ENCODE measurements around the gene HTR3C.

Gene HTR3C

DNA sequence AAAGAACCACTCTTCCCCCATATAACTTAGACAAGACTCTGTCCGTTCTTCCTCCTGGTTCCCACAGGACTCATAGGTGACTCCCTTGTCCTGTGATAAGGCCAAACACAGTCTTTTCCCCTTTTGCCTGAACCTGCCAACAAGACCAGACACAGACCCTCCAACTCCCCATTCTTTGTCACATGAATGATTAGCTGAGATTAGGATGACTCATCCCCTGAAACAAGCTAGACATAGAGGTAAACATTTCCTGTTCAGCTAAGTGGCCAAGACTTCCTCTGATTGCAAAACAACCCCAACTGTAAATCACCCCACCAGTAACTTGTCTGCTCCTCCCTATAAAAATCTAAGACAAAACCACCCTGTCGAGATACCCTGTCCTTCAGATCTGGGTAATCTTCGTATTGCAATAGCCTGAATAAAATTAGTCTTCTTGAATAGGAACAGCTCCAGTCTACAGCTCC is 32.6 kb downstream of the HTR3C start:
- no peak overlapping the region for H3K4me3 ChIP-seq (ENCODE audit: low read depth, low read length)
- TF ChIP-seq, protein P1, sequence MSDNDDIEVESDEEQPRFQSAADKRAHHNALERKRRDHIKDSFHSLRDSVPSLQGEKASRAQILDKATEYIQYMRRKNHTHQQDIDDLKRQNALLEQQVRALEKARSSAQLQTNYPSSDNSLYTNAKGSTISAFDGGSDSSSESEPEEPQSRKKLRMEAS (IDR thresholded peaks at IDR 0.05; ENCODE audit: low read depth, low read length) = no peak
- TF ChIP-seq POLR2A (IDR thresholded peaks at IDR 0.05; ENCODE audit: extremely low read depth, insufficient read length) (no peak), MYC (IDR thresholded peaks at IDR 0.05; ENCODE audit: low read depth, low read length) (no peak)
- TF ChIP-seq, protein P2, sequence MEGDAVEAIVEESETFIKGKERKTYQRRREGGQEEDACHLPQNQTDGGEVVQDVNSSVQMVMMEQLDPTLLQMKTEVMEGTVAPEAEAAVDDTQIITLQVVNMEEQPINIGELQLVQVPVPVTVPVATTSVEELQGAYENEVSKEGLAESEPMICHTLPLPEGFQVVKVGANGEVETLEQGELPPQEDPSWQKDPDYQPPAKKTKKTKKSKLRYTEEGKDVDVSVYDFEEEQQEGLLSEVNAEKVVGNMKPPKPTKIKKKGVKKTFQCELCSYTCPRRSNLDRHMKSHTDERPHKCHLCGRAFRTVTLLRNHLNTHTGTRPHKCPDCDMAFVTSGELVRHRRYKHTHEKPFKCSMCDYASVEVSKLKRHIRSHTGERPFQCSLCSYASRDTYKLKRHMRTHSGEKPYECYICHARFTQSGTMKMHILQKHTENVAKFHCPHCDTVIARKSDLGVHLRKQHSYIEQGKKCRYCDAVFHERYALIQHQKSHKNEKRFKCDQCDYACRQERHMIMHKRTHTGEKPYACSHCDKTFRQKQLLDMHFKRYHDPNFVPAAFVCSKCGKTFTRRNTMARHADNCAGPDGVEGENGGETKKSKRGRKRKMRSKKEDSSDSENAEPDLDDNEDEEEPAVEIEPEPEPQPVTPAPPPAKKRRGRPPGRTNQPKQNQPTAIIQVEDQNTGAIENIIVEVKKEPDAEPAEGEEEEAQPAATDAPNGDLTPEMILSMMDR (IDR thresholded peaks at IDR 0.05; ENCODE audit: low read depth, low read length) = no peak
- DNase-seq (ENCODE audit: low read depth) = peak; percentile 80

DNA sequence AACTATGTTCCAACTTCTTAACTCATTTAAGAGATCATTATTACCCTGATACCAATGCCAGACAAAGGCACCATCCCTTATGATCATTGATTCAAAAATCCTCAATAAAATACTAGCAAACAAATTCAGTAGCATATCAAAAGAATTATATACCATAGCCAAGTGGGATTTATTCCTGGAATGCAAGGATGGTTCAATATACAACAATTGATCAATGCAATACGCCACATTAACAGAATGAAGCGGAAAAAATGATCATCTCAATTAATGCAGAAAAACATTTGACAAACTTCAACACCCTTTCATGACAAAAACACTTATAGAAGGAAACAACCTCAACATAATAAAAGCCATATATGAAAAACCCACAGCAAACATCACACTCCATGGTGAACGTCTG is 39.4 kb downstream of the HTR3C start:
- DNase-seq (ENCODE audit: low read depth) = no peak
- TF ChIP-seq POLR2A (IDR thresholded peaks at IDR 0.05; ENCODE audit: extremely low read depth, insufficient read length) (no peak), MYC (IDR thresholded peaks at IDR 0.05; ENCODE audit: low read depth, low read length) (no peak)
- TF ChIP-seq, protein P2 (IDR thresholded peaks at IDR 0.05; ENCODE audit: low read depth, low read length) = no peak
- TF ChIP-seq, protein P1 (IDR thresholded peaks at IDR 0.05; ENCODE audit: low read depth, low read length) = no peak
- H3K4me3 ChIP-seq (ENCODE audit: low read depth, low read length) = no peak overlapping the region

DNA sequence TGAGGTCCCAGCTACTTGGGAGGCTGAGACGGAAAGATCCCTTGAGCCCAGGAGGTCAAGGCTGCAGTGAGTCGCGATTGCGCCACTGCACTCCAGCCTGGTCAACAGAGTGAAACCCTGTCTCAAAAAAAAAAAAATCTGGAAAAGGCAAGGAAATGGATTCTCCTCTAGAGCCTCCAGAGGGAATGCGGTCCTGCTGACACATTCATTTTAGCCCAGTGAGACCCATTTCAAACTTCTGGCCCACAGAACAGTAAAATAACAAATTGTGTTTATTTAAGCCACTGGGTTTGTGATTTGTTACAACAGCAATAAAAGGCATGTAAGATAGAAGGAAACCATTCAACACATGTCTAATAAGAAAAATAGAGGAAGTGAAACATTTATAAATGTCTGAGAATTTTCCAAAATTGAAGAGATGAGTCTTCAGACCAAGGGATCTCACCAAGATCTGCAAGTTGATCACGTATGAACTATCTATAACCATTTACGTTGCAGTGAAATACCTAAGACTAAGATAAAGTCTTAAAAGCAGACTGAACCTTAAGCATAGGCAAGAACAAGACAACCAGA is 44.0 kb downstream of the HTR3C start, which contains the start of gene HTR3E:
TSS of gene HTR3E (plus strand) at position 254 of the 573 bp plus-strand sequence. CDS start 466 bp downstream, outside the sequence.
- no peak within 1 kb of the TSS for H3K4me3 ChIP-seq (ENCODE audit: low read depth, low read length)
- no peak for DNase-seq (ENCODE audit: low read depth)
- TF ChIP-seq MYC (IDR thresholded peaks at IDR 0.05; ENCODE audit: low read depth, low read length) (no peak), POLR2A (IDR thresholded peaks at IDR 0.05; ENCODE audit: extremely low read depth, insufficient read length) (no peak)
- TF ChIP-seq, protein P1 (IDR thresholded peaks at IDR 0.05; ENCODE audit: low read depth, low read length) = no peak
- TF ChIP-seq, protein P2 (IDR thresholded peaks at IDR 0.05; ENCODE audit: low read depth, low read length) = no peak

DNA sequence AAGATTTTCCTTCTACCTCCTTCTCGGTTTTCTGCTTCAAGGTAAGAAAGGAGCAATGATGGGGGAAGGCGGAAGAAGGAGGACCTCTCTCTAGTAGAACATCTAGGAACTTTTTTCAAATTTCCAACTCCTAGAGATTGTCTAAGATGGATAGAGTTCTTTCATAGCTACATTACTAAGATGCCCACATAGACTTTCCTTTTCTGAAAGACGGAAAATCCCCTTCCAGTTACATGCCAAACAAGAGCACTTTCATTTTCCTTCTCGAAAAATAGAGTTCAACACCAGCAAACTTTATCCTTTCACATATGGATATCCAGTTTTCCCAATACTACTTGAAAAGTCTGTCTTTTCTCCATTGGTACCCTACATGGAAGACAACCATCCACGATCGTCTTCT is 44.7 kb downstream of the HTR3C start:
- no peak for TF ChIP-seq POLR2A (IDR thresholded peaks at IDR 0.05; ENCODE audit: extremely low read depth, insufficient read length)
- TF ChIP-seq MYC (IDR thresholded peaks at IDR 0.05; ENCODE audit: low read depth, low read length) = no peak
- TF ChIP-seq, protein P2 (IDR thresholded peaks at IDR 0.05; ENCODE audit: low read depth, low read length) = no peak
- no peak overlapping the region for H3K4me3 ChIP-seq (ENCODE audit: low read depth, low read length)
- no peak for DNase-seq (ENCODE audit: low read depth)

DNA sequence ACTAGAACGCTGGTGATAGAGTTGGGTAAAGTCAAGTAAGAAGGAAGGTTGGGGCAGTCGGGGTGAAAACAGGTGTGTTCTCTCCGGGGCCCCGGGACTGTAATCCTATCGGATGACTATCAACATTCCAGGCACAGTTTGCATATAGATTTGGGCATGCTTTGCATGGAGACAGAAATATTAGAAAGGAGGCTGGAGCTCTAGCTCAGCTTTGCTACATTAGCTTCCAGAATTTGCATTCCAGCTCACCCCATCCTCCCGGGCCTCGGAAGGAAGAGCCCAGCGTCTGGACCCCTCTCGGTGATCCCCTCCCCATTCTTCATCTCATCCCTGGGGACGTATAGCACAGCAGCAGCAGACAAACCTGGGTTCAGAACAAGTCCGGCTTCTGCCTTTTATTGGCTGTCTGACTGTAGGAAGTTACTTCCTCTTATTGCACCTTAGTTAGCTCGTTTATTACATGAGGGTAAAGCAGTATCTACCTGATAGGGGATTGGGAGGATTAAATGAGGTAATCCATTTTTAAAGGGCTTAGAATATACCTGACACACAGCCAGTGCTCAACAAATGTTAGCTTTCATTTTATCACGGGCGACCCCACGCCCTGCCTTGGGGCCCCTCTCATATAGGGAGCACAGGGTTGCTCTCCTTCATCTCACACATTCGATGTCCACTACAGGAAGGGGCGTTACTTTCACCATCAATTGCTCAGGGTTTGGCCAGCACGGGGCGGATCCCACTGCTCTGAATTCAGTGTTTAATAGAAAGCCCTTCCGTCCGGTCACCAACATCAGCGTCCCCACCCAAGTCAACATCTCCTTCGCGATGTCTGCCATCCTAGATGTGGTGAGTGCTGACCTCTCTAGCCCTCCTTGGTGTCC is 47.2 kb downstream of the HTR3C start:
- DNase-seq (ENCODE audit: low read depth) = peak; percentile 16
- no peak overlapping the region for H3K4me3 ChIP-seq (ENCODE audit: low read depth, low read length)
- TF ChIP-seq POLR2A (IDR thresholded peaks at IDR 0.05; ENCODE audit: extremely low read depth, insufficient read length) = no peak
- TF ChIP-seq, protein P1 (IDR thresholded peaks at IDR 0.05; ENCODE audit: low read depth, low read length) = no peak
- TF ChIP-seq MYC (IDR thresholded peaks at IDR 0.05; ENCODE audit: low read depth, low read length) = no peak
- TF ChIP-seq, protein P2 (IDR thresholded peaks at IDR 0.05; ENCODE audit: low read depth, low read length) = no peak

Measured in NB4 (cell line).